CD4-positive, alpha-beta T cell treated with Interleukin-2 at 100 ng/mL for 4 hours (primary cell): ENCODE measurements around the gene FAM221A.
"Not testable (repeated sequence)": the region's sequence is repeated elsewhere in the genome, so short reads cannot be mapped to it uniquely, and the experiment has no call there.

Source experiments
- DNase-seq: peaks from one replicate; pipeline ENCODE4 v3.0.0-alpha.2; 2020; ENCODE audit warnings: low spot score

Gene FAM221A

GRCh38 chr7:23679898-23680413 is at the start of gene FAM221A:
Gene FAM221A, plus strand, starts transcription at chr7:23680199. Its CDS starts 20 bp downstream, at chr7:23680219.
- peak; percentile 79 for DNase-seq

GRCh38 chr7:23633417-23633816 is 46.6 kb upstream of the FAM221A start:
- DNase-seq: no peak

GRCh38 chr7:23645822-23646221 is 34.2 kb upstream of the FAM221A start:
- DNase-seq: no peak

GRCh38 chr7:23653942-23654341 is 26.1 kb upstream of the FAM221A start:
- DNase-seq: no peak

GRCh38 chr7:23654508-23654907 is 25.5 kb upstream of the FAM221A start:
- no peak for DNase-seq

GRCh38 chr7:23655433-23655832 is 24.6 kb upstream of the FAM221A start:
- DNase-seq: no peak

- DNase-seq: no peak
Measured at GRCh38 chr7:23658831-23659427, 21.1 kb upstream of the FAM221A start.

GRCh38 chr7:23661385-23661784 is 18.6 kb upstream of the FAM221A start:
- DNase-seq: no peak

GRCh38 chr7:23662124-23662983 is 17.6 kb upstream of the FAM221A start:
- DNase-seq: no peak

- no peak for DNase-seq
Measured at GRCh38 chr7:23662984-23663313, 17.1 kb upstream of the FAM221A start.

GRCh38 chr7:23664122-23664521 is 15.9 kb upstream of the FAM221A start:
- DNase-seq: no peak

GRCh38 chr7:23672033-23672432 is 8.0 kb upstream of the FAM221A start:
- no peak for DNase-seq

- peak; percentile 40 for DNase-seq
Measured at GRCh38 chr7:23680414-23681405, 711 bp downstream of the FAM221A start.

- DNase-seq: not testable (repeated sequence)
Measured at GRCh38 chr7:23684041-23684440, 4.0 kb downstream of the FAM221A start.

GRCh38 chr7:23685731-23686130 is 5.7 kb downstream of the FAM221A start:
- DNase-seq: no peak

GRCh38 chr7:23687011-23687410 is 7.0 kb downstream of the FAM221A start:
- no peak for DNase-seq

GRCh38 chr7:23689165-23689564 is 9.2 kb downstream of the FAM221A start:
- DNase-seq: no peak

GRCh38 chr7:23691320-23691719 is 11.3 kb downstream of the FAM221A start:
- DNase-seq: no peak

- no peak for DNase-seq
Measured at GRCh38 chr7:23693224-23693623, 13.2 kb downstream of the FAM221A start.

GRCh38 chr7:23696916-23697441 is 17.0 kb downstream of the FAM221A start:
- DNase-seq: peak; percentile 53

- DNase-seq: no peak
Measured at GRCh38 chr7:23698822-23699221, 18.8 kb downstream of the FAM221A start.

- DNase-seq: no peak
Measured at GRCh38 chr7:23700046-23700445, 20.0 kb downstream of the FAM221A start.
